Keratinocyte (primary cell): ENCODE data around the gene ITGB2. TPM values are rescaled to one million over a fixed set of nuclear protein-coding genes. Genes with fewer than 3 reads are reported as not detected.

ENCODE experiments used
- DNase-seq: peaks from one replicate; pipeline ENCODE4 v3.0.0-alpha.2; 2011; ENCODE audit warnings: low read depth, missing footprints, low spot score
- FAIRE-seq: peaks from 2 replicates; lab custom pipeline; 2011; peaks lifted over from hg19 to GRCh38; lab: Jason Lieb, UNC
- H2AFZ ChIP-seq: 2 replicates; pipeline ENCODE4 v1.6.0; 2012; ENCODE audit warnings: low read length, control low read depth, inconsistent platforms; ENCODE audit not compliant: control insufficient read depth
- H3K27ac ChIP-seq: 2 replicates; pipeline ENCODE4 v1.5.1; 2011; ENCODE audit warnings: low read length; ENCODE audit not compliant: control insufficient read depth, insufficient read depth
- H3K27me3 ChIP-seq: 3 replicates; pipeline ENCODE4 v1.6.0; 2011; ENCODE audit warnings: low read length; ENCODE audit not compliant: control insufficient read depth, insufficient read depth; ENCODE audit errors: extremely low read depth
- H3K36me3 ChIP-seq, 2 experiments: 2 replicates in 1 of 2; 3 replicates in 1 of 2; pipeline ENCODE4 v1.5.1; 2011; ENCODE audit warnings: low read length in 2 of 2, mild to moderate bottlenecking in 1 of 2; ENCODE audit not compliant: control insufficient read depth in 2 of 2, insufficient read depth in 2 of 2; ENCODE audit errors: extremely low read depth in 1 of 2
- H3K4me1 ChIP-seq: 3 replicates; pipeline ENCODE4 v1.5.1; 2011; ENCODE audit warnings: low read length; ENCODE audit not compliant: control insufficient read depth, insufficient read depth; ENCODE audit errors: extremely low read depth
- H3K4me2 ChIP-seq: 3 replicates; pipeline ENCODE4 v1.6.0; 2011; ENCODE audit warnings: low read depth, low read length; ENCODE audit not compliant: control insufficient read depth, insufficient read depth; ENCODE audit errors: extremely low read depth
- H3K4me3 ChIP-seq, 3 experiments: fragments of 200-600 bp in 1 of 3; sonication (generic) in 1 of 3; 2 replicates in 2 of 3; 3 replicates in 1 of 3; pipeline ENCODE4 v1.5.1; 2011 to 2016; ENCODE audit warnings: low read length in 3 of 3, mild to moderate bottlenecking in 3 of 3, control low read depth in 2 of 3, inconsistent platforms in 1 of 3, low read depth in 1 of 3, mixed read lengths in 1 of 3, mixed run types in 1 of 3, moderate library complexity in 1 of 3; ENCODE audit not compliant: control insufficient read depth in 2 of 3, insufficient read depth in 2 of 3; ENCODE audit errors: extremely low read depth in 1 of 3
- H3K79me2 ChIP-seq: 2 replicates; pipeline ENCODE4 v1.6.0; 2012; ENCODE audit warnings: low read length; ENCODE audit not compliant: control insufficient read depth, insufficient read depth
- H3K9ac ChIP-seq: 3 replicates; pipeline ENCODE4 v1.6.0; 2011; ENCODE audit warnings: low read length; ENCODE audit not compliant: control insufficient read depth, insufficient read depth; ENCODE audit errors: extremely low read depth
- H3K9me1 ChIP-seq: 3 replicates; pipeline ENCODE4 v1.6.0; 2011; ENCODE audit warnings: low read length; ENCODE audit not compliant: control insufficient read depth, insufficient read depth; ENCODE audit errors: extremely low read depth
- H3K9me3 ChIP-seq: 2 replicates; pipeline ENCODE4 v1.5.1; 2012; ENCODE audit warnings: low read depth, low read length; ENCODE audit not compliant: control insufficient read depth
- H4K20me1 ChIP-seq: 3 replicates; pipeline ENCODE4 v1.6.0; 2011; ENCODE audit warnings: low read length; ENCODE audit not compliant: control insufficient read depth, insufficient read depth; ENCODE audit errors: extremely low read depth
- CTCF ChIP-seq, 3 experiments: IDR thresholded peaks in 1 of 3; conservative IDR thresholded peaks in 1 of 3; optimal IDR thresholded peaks in 1 of 3; 2 replicates in 2 of 3; 3 replicates in 1 of 3; pipeline versions ENCODE3 to v1.5.1; 2011; ENCODE audit warnings: low read length in 3 of 3, mild to moderate bottlenecking in 3 of 3, moderate library complexity in 2 of 3, control low read depth in 1 of 3, inconsistent platforms in 1 of 3; ENCODE audit not compliant: insufficient read depth in 2 of 3; ENCODE audit errors: extremely low read depth in 1 of 3
- EZH2 ChIP-seq: IDR thresholded peaks from one replicate; pipeline ENCODE4 v1.6.1; 2012; ENCODE audit warnings: inconsistent platforms, mild to moderate bottlenecking, low read length, moderate library complexity
- dilution Hi-C: fragments of 300-500 bp; cut with MboI; formaldehyde crosslinking; loops from one replicate; pipeline ENCODE4 v1.7.0; 2020; ENCODE audit warnings: low sequenced_read_pairs; ENCODE audit not compliant: extremely low pct_ligation_motif_present
- polyA plus RNA-seq, 5 experiments: library from polyadenylated mRNA; depleted of rRNA in 3 of 5; stranded (reverse) in 3 of 5; stranded (forward) in 1 of 5; unstranded in 1 of 5; fragments of >200 nt; gene quantifications; 1 replicate in 1 of 5; 2 replicates in 3 of 5; 3 replicates in 1 of 5; pipeline versions ENCODE4 v1.2.1 to v1.2.3, GENCODE V29; 2011 to 2012; ENCODE audit warnings: missing spikeins in 2 of 5, low read depth in 1 of 5, low replicate concordance in 1 of 5

Gene ITGB2
- polyA plus RNA-seq, 1 donor (not counting 4 experiments of a cell fraction or from before 2014, with no cell fraction given), result 0.55 TPM

GRCh38 chr21:44926331-44927101 is 5.8 kb upstream of the ITGB2 start:
- dilution Hi-C loops, result no loop called here
- H3K36me3 ChIP-seq, result no peaks in the 10 kb centered on the region
- H4K20me1 ChIP-seq, result no peaks in the 10 kb centered on the region
- no peak overlapping the region for H3K4me2 ChIP-seq
- H3K4me1 ChIP-seq, result peaks cover 54% of the 10 kb centered on the region
- no peak overlapping the region for H2AFZ ChIP-seq
- peaks cover 12% of the 10 kb centered on the region for H3K27me3 ChIP-seq
- TF ChIP-seq EZH2 (no peak), CTCF (optimal IDR thresholded peaks at IDR 0.05 in 1 of 3, IDR thresholded peaks at IDR 0.05 in 1 of 3, conservative IDR thresholded peaks at IDR 0.05 in 1 of 3; ENCODE audit: extremely low read depth in 1 of 3, insufficient read depth in 2 of 3, low read length in 3 of 3) (no peak)
- H3K27ac ChIP-seq, result peak overlapping the region; percentile 20
- no peak overlapping the region for H3K9ac ChIP-seq
- H3K9me3 ChIP-seq, result no peaks in the 10 kb centered on the region
- H3K9me1 ChIP-seq, result no peaks in the 10 kb centered on the region
- DNase-seq (no peak), FAIRE-seq (peak; percentile 71)
- H3K79me2 ChIP-seq, result no peaks in the 10 kb centered on the region
- no peak overlapping the region for H3K4me3 ChIP-seq

- Histone ChIP-seq H3K4me1 (peaks cover 47% of the 10 kb centered on the region), H4K20me1 (no peaks in the 10 kb centered on the region), H3K9me3 (no peaks in the 10 kb centered on the region), H2AFZ (peak overlapping the region; percentile 37), H3K4me3 (peak overlapping the region in 2 of 3 experiments; percentile 20 to 38), H3K36me3 (no peaks in the 10 kb centered on the region), H3K4me2 (peak overlapping the region; percentile 64), H3K79me2 (no peaks in the 10 kb centered on the region), H3K9ac (no peak overlapping the region), H3K27me3 (peaks cover 17% of the 10 kb centered on the region), H3K27ac (peak overlapping the region; percentile 49), H3K9me1 (no peaks in the 10 kb centered on the region)
- dilution Hi-C loops, result no loop called here
- no peak for FAIRE-seq
- no peak for DNase-seq
- no peak for TF ChIP-seq CTCF (optimal IDR thresholded peaks at IDR 0.05 in 1 of 3, IDR thresholded peaks at IDR 0.05 in 1 of 3, conservative IDR thresholded peaks at IDR 0.05 in 1 of 3; ENCODE audit: extremely low read depth in 1 of 3, insufficient read depth in 2 of 3, low read length in 3 of 3)
These were observed 4.7 kb upstream of the ITGB2 start for GRCh38 chr21:44925378-44925755.
